ENCODE data around the gene NFIA. TPM values are rescaled to one million over a fixed set of nuclear protein-coding genes. Genes with fewer than 3 reads are reported as not detected.

Gene NFIA
- total RNA-seq, 1 experiment from 2014 or later = 0.35 TPM

DNA sequence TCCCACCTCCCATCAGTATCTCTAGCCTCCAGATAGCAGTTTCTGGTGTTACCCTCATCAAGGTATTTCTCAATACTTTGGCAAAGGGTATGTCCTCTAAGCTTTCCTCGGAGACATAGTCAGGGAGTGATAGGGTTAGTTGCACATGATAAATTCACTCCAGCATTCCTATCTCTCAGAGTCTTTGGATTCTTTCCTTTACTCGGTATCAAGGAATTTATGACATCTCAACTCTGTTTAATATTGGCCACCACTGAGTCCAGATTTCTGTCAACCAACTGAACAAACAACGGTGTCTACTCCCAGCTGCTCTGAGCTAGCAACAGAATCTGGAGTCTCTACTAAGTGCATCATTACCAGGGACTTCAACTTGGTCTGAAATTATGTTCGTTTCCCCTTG, 409.1 kb downstream of the NFIA start:
- Histone ChIP-seq H3K23ac (ENCODE audit: insufficient read length, low read depth, low read length) (no peak overlapping the region), H3K4ac (ENCODE audit: low read depth, low read length) (no peak overlapping the region), H3K27ac (ENCODE audit: insufficient read length, low read depth, low read length) (no peak overlapping the region), H4K20me1 (ENCODE audit: control insufficient read depth, insufficient read depth, insufficient read length) (no peaks in the 10 kb centered on the region), H2BK5ac (ENCODE audit: insufficient read length, low read length) (no peak overlapping the region), H3K79me2 (ENCODE audit: insufficient read depth, low read length) (no peaks in the 10 kb centered on the region), H2BK20ac (ENCODE audit: low read depth, low read length, poor library complexity, severe bottlenecking) (no peak overlapping the region), H3K4me1 (ENCODE audit: insufficient read depth, low read length) (no peaks in the 10 kb centered on the region), H2BK15ac (ENCODE audit: low read depth, low read length) (no peak overlapping the region), H3K18ac (ENCODE audit: insufficient read length, low read depth, low read length) (no peak overlapping the region), H4K5ac (ENCODE audit: insufficient read length, low read depth, low read length) (no peak overlapping the region), H3K23me2 (ENCODE audit: insufficient read length, low read depth, low read length, poor library complexity, severe bottlenecking) (no peaks in the 10 kb centered on the region), H4K91ac (ENCODE audit: insufficient read length, low read depth, low read length) (no peak overlapping the region), H2AK5ac (ENCODE audit: insufficient read length, low read length) (no peak overlapping the region), H3K4me2 (ENCODE audit: insufficient read depth, insufficient read length, low read length) (no peak overlapping the region), H2BK12ac (ENCODE audit: insufficient read length, low read depth, low read length) (no peak overlapping the region), H3K27me3 (ENCODE audit: insufficient read depth, low read length) (no peaks in the 10 kb centered on the region), H3T11ph (ENCODE audit: low read length) (no peak overlapping the region), H3K9ac (ENCODE audit: extremely low read depth, insufficient read length, low read length) (no peak overlapping the region), H3K79me1 (ENCODE audit: insufficient read depth, low read depth, low read length, poor library complexity, severe bottlenecking) (no peaks in the 10 kb centered on the region), H4K8ac (replicated peaks; ENCODE audit: insufficient read length, low read depth, low read length) (no peak overlapping the region), H3K9me3 (ENCODE audit: control insufficient read depth, low read depth, low read length) (no peaks in the 10 kb centered on the region), H2BK120ac (ENCODE audit: low read depth, low read length, poor library complexity, severe bottlenecking) (no peak overlapping the region), H3K56ac (ENCODE audit: insufficient read length, low read depth, low read length) (no peak overlapping the region), H3K14ac (ENCODE audit: insufficient read depth, low read length) (no peak overlapping the region), H2AFZ (ENCODE audit: low read length) (no peak overlapping the region)
- WGBS (ENCODE audit: extremely low coverage, insufficient read length, low lambda C conversion rate) = no CpG with 5 or more reads among the region's 4 CpGs
- H3K4me3 Mint-ChIP-seq = no peak overlapping the region
- TF ChIP-seq, protein P1, sequence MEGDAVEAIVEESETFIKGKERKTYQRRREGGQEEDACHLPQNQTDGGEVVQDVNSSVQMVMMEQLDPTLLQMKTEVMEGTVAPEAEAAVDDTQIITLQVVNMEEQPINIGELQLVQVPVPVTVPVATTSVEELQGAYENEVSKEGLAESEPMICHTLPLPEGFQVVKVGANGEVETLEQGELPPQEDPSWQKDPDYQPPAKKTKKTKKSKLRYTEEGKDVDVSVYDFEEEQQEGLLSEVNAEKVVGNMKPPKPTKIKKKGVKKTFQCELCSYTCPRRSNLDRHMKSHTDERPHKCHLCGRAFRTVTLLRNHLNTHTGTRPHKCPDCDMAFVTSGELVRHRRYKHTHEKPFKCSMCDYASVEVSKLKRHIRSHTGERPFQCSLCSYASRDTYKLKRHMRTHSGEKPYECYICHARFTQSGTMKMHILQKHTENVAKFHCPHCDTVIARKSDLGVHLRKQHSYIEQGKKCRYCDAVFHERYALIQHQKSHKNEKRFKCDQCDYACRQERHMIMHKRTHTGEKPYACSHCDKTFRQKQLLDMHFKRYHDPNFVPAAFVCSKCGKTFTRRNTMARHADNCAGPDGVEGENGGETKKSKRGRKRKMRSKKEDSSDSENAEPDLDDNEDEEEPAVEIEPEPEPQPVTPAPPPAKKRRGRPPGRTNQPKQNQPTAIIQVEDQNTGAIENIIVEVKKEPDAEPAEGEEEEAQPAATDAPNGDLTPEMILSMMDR (conservative IDR thresholded peaks at IDR 0.05) = no peak
- no peaks in the 10 kb centered on the region for H3K9me3 Mint-ChIP-seq
- no peak overlapping the region; a peak in 1 of 7 replicates for H3K27ac Mint-ChIP-seq
- no peaks in the 10 kb centered on the region for H3K4me1 Mint-ChIP-seq
- no peaks in the 10 kb centered on the region for H3K36me3 Mint-ChIP-seq (ENCODE audit: insufficient read depth in 1 of 3, low read depth in 3 of 3)
- DNase-seq = no peak
- H3K27me3 Mint-ChIP-seq (ENCODE audit: low read depth) = peaks cover 13% of the 10 kb centered on the region

All from H9 (cell line).